Measurements from ENCODE around the gene DCP1A.

GRCh38 chr3:53242155-53242554 lies 105.2 kb downstream of the DCP1A start:
- TF ChIP-seq CTCF (IDR thresholded peaks at IDR 0.05) (no peak), POLR2A (IDR thresholded peaks at IDR 0.05) (no peak)
